ENCODE measurements around the gene GNL1.

GNL1 gene

GRCh38 chr6:30590509-30590908 is 34.2 kb upstream of the GNL1 start:
- Histone ChIP-seq H3K36me3 (peaks cover 63 to 96% (median 73%) of the 10 kb centered on the region in 3 donors), H3K4me1 (peaks cover 0 to 6% (median 0%) of the 10 kb centered on the region in 4 donors), H3K27me3 (no peaks in the 10 kb centered on the region), H3K4me3 (no peak overlapping the region), H3K9me3 (no peaks in the 10 kb centered on the region), H3K27ac (no peak overlapping the region)
- no peak for DNase-seq
- TF ChIP-seq CTCF (IDR thresholded peaks at IDR 0.05): no peak
- intact Hi-C loops (cut with DNase I; ENCODE audit: low total_unique reads): no loop called here

- Histone ChIP-seq H3K27me3 (no peaks in the 10 kb centered on the region), H3K27ac (no peak overlapping the region), H3K4me1 (peaks cover 0 to 6% (median 0%) of the 10 kb centered on the region in 4 donors), H3K36me3 (peaks cover 69 to 100% (median 80%) of the 10 kb centered on the region in 3 donors), H3K4me3 (no peak overlapping the region), H3K9me3 (no peaks in the 10 kb centered on the region)
- no peak for TF ChIP-seq CTCF (IDR thresholded peaks at IDR 0.05)
- intact Hi-C loops (cut with DNase I; ENCODE audit: low total_unique reads): no loop called here
- no peak for DNase-seq
Observed at GRCh38 chr6:30589754-30590358, 33.6 kb upstream of the GNL1 start.

- intact Hi-C loops (cut with DNase I; ENCODE audit: low total_unique reads): no loop called here
- no peak for DNase-seq
- no peak overlapping the region for H3K27ac ChIP-seq
- H3K9me3 ChIP-seq: no peaks in the 10 kb centered on the region
- no peaks in the 10 kb centered on the region for H3K4me1 ChIP-seq
- H3K4me3 ChIP-seq: no peak overlapping the region
- peaks cover 96 to 100% (median 96%) of the 10 kb centered on the region in 3 donors for H3K36me3 ChIP-seq
- H3K27me3 ChIP-seq: no peaks in the 10 kb centered on the region
- TF ChIP-seq CTCF (IDR thresholded peaks at IDR 0.05): no peak
Observed at GRCh38 chr6:30583921-30584320, 27.6 kb upstream of the GNL1 start.

- intact Hi-C loops (cut with DNase I; ENCODE audit: low total_unique reads): no loop called here
Observed at GRCh38 chr6:30578051-30578450, 21.8 kb upstream of the GNL1 start.

GRCh38 chr6:30573113-30573512 is 16.8 kb upstream of the GNL1 start:
- Histone ChIP-seq H3K4me3 (no peak overlapping the region), H3K4me1 (peaks cover 4 to 35% (median 27%) of the 10 kb centered on the region in 4 donors), H3K9me3 (no peaks in the 10 kb centered on the region), H3K27me3 (no peaks in the 10 kb centered on the region), H3K27ac (no peak overlapping the region), H3K36me3 (peaks cover 9 to 30% (median 16%) of the 10 kb centered on the region in 3 donors)
- no peak for TF ChIP-seq CTCF (IDR thresholded peaks at IDR 0.05)
- no peak for DNase-seq
- intact Hi-C loops (cut with DNase I; ENCODE audit: low total_unique reads): no loop called here

More at GRCh38 chr6:30578051-30578450, 21.8 kb upstream of the GNL1 start:
- DNase-seq: no peak
- Histone ChIP-seq H3K36me3 (peaks cover 57 to 80% (median 61%) of the 10 kb centered on the region in 3 donors), H3K4me1 (peaks cover 0 to 13% (median 8%) of the 10 kb centered on the region in 4 donors), H3K4me3 (no peak overlapping the region), H3K27me3 (no peaks in the 10 kb centered on the region), H3K9me3 (no peaks in the 10 kb centered on the region), H3K27ac (no peak overlapping the region)
- TF ChIP-seq CTCF (IDR thresholded peaks at IDR 0.05): no peak
